ENCODE measurements around the gene MYH11. TPM values are rescaled to one million over a fixed set of nuclear protein-coding genes. Genes with fewer than 3 reads are reported as not detected.
"Not testable (repeated sequence)": the region's sequence is repeated elsewhere in the genome, so short reads cannot be mapped to it uniquely, and the experiment has no call there.

The MYH11 gene
- total RNA-seq, 1 experiment from 2014 or later: not detected

DNA sequence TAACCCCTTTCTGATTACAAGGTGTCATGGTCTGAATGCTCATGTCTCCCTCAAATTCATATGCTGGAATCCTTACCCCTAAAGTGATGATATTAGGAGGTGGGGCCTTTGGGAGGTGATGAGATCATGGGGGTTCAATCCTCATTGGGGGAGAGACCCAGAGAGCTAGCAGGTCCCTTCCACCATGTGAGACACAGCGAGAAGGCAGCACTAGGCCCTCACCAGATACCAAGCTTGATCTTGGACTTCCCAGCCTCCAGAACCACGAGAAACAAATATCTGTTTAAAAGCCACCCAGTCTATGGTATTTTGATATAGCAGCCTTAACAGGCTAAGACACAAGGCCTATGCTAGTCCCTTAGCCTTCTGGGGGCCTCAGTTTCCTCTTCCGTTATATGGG, 45.9 kb downstream of the MYH11 start:
- TF ChIP-seq, protein P1, sequence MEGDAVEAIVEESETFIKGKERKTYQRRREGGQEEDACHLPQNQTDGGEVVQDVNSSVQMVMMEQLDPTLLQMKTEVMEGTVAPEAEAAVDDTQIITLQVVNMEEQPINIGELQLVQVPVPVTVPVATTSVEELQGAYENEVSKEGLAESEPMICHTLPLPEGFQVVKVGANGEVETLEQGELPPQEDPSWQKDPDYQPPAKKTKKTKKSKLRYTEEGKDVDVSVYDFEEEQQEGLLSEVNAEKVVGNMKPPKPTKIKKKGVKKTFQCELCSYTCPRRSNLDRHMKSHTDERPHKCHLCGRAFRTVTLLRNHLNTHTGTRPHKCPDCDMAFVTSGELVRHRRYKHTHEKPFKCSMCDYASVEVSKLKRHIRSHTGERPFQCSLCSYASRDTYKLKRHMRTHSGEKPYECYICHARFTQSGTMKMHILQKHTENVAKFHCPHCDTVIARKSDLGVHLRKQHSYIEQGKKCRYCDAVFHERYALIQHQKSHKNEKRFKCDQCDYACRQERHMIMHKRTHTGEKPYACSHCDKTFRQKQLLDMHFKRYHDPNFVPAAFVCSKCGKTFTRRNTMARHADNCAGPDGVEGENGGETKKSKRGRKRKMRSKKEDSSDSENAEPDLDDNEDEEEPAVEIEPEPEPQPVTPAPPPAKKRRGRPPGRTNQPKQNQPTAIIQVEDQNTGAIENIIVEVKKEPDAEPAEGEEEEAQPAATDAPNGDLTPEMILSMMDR (IDR thresholded peaks at IDR 0.05; ENCODE audit: insufficient read depth in 1 of 2, low read depth in 1 of 2, low read length in 1 of 2, severe bottlenecking in 1 of 2, unreplicated experiment in 1 of 2): no peak
- CTCF ChIA-PET: no interaction called here

DNA sequence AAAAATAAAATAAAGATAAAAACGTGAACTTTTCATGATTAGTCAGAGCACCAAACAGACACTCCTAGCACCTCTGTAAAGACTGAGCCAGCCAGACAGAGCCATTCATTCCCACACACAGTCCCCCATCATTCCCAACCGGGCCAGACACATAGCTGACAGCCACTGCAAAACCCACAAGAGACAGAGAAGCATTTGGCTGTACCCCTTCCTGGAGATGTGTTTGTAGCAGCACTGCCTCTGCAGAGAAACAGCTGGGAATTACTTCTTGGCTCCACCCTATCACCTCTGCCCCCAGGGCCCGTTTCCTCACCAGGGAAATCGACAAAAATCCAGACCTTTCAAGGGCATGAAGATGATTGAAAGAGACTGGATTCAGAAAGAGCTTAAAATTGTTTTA, 46.4 kb downstream of the MYH11 start:
- CTCF ChIA-PET: no interaction called here
- no TSS peak for BruUV-seq (replicated peaks)
- Histone ChIP-seq H3K4me3 (ENCODE audit: low read depth, low read length) (no peak overlapping the region), H3K4me1 (no peaks in the 10 kb centered on the region), H3K36me3 (ENCODE audit: control insufficient read depth, insufficient read depth, low read length) (no peaks in the 10 kb centered on the region), H3K9me3 (peaks cover 3% of the 10 kb centered on the region), H3K27me3 (replicated peaks; ENCODE audit: control insufficient read depth, insufficient read depth, low read length) (no peaks in the 10 kb centered on the region)
- Mint-ChIP-seq H3K27me3 (ENCODE audit: insufficient read depth, unreplicated experiment) (peaks cover 3% of the 10 kb centered on the region), H3K36me3 (ENCODE audit: insufficient read depth, unreplicated experiment) (no peaks in the 10 kb centered on the region), H3K9me3 (ENCODE audit: unreplicated experiment) (no peaks in the 10 kb centered on the region), H3K27ac (ENCODE audit: unreplicated experiment) (no peak overlapping the region), H3K4me3 (ENCODE audit: unreplicated experiment) (no peak overlapping the region), H3K4me1 (ENCODE audit: low read depth, unreplicated experiment) (no peaks in the 10 kb centered on the region)
- POLR2A ChIA-PET: no interaction called here
- TF ChIP-seq, protein P1 (IDR thresholded peaks at IDR 0.05; ENCODE audit: insufficient read depth in 1 of 2, low read depth in 1 of 2, low read length in 1 of 2, severe bottlenecking in 1 of 2, unreplicated experiment in 1 of 2): no peak
- intact Hi-C loops (cut with micrococcal nuclease; ENCODE audit: unreplicated experiment): no loop called here
- no peak for DNase-seq

More for the DNA sequence above, 45.9 kb downstream of the MYH11 start:
- Mint-ChIP-seq H3K4me3 (ENCODE audit: unreplicated experiment) (no peak overlapping the region), H3K27ac (ENCODE audit: unreplicated experiment) (no peak overlapping the region), H3K4me1 (ENCODE audit: low read depth, unreplicated experiment) (no peaks in the 10 kb centered on the region), H3K9me3 (ENCODE audit: unreplicated experiment) (peaks cover 4% of the 10 kb centered on the region), H3K36me3 (ENCODE audit: insufficient read depth, unreplicated experiment) (no peaks in the 10 kb centered on the region), H3K27me3 (ENCODE audit: insufficient read depth, unreplicated experiment) (peaks cover 4% of the 10 kb centered on the region)
- DNase-seq: no peak
- POLR2A ChIA-PET: no interaction called here
- peaks cover 6% of the 10 kb centered on the region for H3K9me3 ChIP-seq
- intact Hi-C loops (cut with micrococcal nuclease; ENCODE audit: unreplicated experiment): no loop called here
- no peak overlapping the region for H3K4me3 ChIP-seq (ENCODE audit: low read depth, low read length)
- H3K4me1 ChIP-seq: no peaks in the 10 kb centered on the region
- no TSS peak for BruUV-seq (replicated peaks)
- no peaks in the 10 kb centered on the region for H3K36me3 ChIP-seq (ENCODE audit: control insufficient read depth, insufficient read depth, low read length)
- H3K27me3 ChIP-seq (replicated peaks; ENCODE audit: control insufficient read depth, insufficient read depth, low read length): no peaks in the 10 kb centered on the region

DNA sequence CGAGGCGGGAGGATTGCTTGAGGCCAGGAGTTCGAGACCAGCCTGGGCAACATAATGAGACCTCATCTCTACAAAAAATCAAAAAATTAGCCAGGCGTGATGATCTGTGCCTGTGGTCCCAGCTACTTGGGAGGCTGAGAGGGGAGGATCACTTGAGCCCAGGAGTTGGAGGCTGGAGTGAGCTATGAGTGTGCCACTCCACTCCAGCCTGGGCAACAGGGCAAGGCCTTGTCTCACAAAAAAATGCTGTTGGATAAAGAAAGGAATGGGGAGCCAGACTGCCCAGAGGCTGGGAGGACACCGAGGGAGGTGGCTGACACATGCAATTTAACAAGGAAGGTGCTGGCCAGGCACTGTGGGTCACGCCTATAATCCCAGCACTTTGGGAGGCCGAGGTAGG, 47.5 kb downstream of the MYH11 start:
- POLR2A ChIA-PET; intact Hi-C loops (cut with micrococcal nuclease; ENCODE audit: unreplicated experiment); H3K27me3 ChIP-seq (replicated peaks; ENCODE audit: control insufficient read depth, insufficient read depth, low read length); H3K36me3 Mint-ChIP-seq (ENCODE audit: insufficient read depth, unreplicated experiment); BruUV-seq (replicated peaks); H3K4me1 Mint-ChIP-seq (ENCODE audit: low read depth, unreplicated experiment); H3K4me3 Mint-ChIP-seq (ENCODE audit: unreplicated experiment); DNase-seq; H3K4me1 ChIP-seq; H3K9me3 ChIP-seq; H3K9me3 Mint-ChIP-seq (ENCODE audit: unreplicated experiment); H3K36me3 ChIP-seq (ENCODE audit: control insufficient read depth, insufficient read depth, low read length); H3K27me3 Mint-ChIP-seq (ENCODE audit: insufficient read depth, unreplicated experiment); H3K4me3 ChIP-seq (ENCODE audit: low read depth, low read length): not testable (repeated sequence)
- peak overlapping the region; percentile 16 for H3K27ac Mint-ChIP-seq (ENCODE audit: unreplicated experiment)
- CTCF ChIA-PET: interaction anchor here (1.3 kb wide), 1 partner anchor 12 kb away, joined by 3 read pairs; no protein-coding TSS in a partner anchor

DNA sequence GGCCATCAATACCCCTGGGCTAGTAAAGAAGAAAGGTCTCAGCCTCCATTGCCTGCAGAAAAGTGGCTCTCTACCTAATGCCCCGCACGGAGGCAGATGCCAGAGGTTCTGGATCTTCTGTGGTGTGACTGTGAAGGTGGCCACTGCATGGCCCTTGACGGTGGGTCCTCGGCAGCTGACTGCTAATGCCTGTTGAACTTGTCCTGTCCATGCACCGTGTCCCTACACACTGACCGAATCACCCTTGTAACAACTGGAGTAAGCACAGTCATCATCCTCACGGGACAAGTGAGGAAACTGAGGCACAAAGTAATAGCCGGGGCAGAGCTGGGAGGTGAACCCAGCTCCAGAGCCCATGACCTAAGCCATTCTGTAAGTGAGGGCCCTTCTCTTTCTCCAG, 48.8 kb downstream of the MYH11 start:
- no peaks in the 10 kb centered on the region for H3K36me3 ChIP-seq (ENCODE audit: control insufficient read depth, insufficient read depth, low read length)
- Mint-ChIP-seq H3K9me3 (ENCODE audit: unreplicated experiment) (no peaks in the 10 kb centered on the region), H3K4me3 (ENCODE audit: unreplicated experiment) (no peak overlapping the region), H3K27ac (ENCODE audit: unreplicated experiment) (no peak overlapping the region), H3K27me3 (ENCODE audit: insufficient read depth, unreplicated experiment) (peaks cover 3% of the 10 kb centered on the region), H3K4me1 (ENCODE audit: low read depth, unreplicated experiment) (no peaks in the 10 kb centered on the region), H3K36me3 (ENCODE audit: insufficient read depth, unreplicated experiment) (no peaks in the 10 kb centered on the region)
- no peak overlapping the region for H3K4me3 ChIP-seq (ENCODE audit: low read depth, low read length)
- H3K27me3 ChIP-seq (replicated peaks; ENCODE audit: control insufficient read depth, insufficient read depth, low read length): no peaks in the 10 kb centered on the region
- no peaks in the 10 kb centered on the region; the same call in 1 of the 2 replicates for H3K9me3 ChIP-seq
- TF ChIP-seq, protein P1 (IDR thresholded peaks at IDR 0.05; ENCODE audit: insufficient read depth in 1 of 2, low read depth in 1 of 2, low read length in 1 of 2, severe bottlenecking in 1 of 2, unreplicated experiment in 1 of 2): no peak
- no peaks in the 10 kb centered on the region for H3K4me1 ChIP-seq
- POLR2A ChIA-PET: no interaction called here
- CTCF ChIA-PET: interaction anchor here (0.7 kb wide), 1 partner anchor 59 kb away, joined by 3 read pairs; no protein-coding TSS in a partner anchor
- no TSS peak for BruUV-seq (replicated peaks)
- DNase-seq: no peak
- intact Hi-C loops (cut with micrococcal nuclease; ENCODE audit: unreplicated experiment): no loop called here

All from Caco-2 (cell line).